ENCODE results near the gene MLX.
"Not testable (repeated sequence)": the region's sequence is repeated elsewhere in the genome, so short reads cannot be mapped to it uniquely, and the experiment has no call there.

DNA sequence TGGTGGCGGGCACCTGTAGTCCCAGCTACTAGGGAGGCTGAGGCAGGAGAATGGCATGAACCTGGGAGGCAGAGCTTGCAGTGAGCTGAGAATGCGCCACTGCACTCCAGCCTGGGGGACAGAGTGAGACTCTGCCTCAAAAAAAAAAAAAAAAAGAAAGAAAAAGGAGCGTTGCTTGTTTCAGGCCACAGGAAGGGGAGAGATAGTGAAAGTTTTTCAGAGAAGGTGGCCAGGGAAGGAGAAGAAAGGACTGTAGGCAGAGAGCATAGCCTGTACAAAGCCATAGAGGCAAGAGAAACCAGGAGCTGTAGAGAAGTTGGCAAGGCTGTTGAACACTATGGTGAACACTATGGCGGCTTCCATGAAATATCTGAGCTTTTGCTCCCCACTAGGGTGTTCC lies 26.3 kb upstream of the MLX start:
- TF ChIP-seq EZH2 (IDR thresholded peaks at IDR 0.05; ENCODE audit: borderline replicate concordance, low read depth, low read length, poor library complexity, severe bottlenecking), result not testable (repeated sequence)
- TF ChIP-seq, protein P1, sequence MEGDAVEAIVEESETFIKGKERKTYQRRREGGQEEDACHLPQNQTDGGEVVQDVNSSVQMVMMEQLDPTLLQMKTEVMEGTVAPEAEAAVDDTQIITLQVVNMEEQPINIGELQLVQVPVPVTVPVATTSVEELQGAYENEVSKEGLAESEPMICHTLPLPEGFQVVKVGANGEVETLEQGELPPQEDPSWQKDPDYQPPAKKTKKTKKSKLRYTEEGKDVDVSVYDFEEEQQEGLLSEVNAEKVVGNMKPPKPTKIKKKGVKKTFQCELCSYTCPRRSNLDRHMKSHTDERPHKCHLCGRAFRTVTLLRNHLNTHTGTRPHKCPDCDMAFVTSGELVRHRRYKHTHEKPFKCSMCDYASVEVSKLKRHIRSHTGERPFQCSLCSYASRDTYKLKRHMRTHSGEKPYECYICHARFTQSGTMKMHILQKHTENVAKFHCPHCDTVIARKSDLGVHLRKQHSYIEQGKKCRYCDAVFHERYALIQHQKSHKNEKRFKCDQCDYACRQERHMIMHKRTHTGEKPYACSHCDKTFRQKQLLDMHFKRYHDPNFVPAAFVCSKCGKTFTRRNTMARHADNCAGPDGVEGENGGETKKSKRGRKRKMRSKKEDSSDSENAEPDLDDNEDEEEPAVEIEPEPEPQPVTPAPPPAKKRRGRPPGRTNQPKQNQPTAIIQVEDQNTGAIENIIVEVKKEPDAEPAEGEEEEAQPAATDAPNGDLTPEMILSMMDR (conservative IDR thresholded peaks at IDR 0.05; ENCODE audit: low read depth, low read length), result not testable (repeated sequence)
